ENCODE results near the gene BRSK2.
"Not testable (repeated sequence)": the region's sequence is repeated elsewhere in the genome, so short reads cannot be mapped to it uniquely, and the experiment has no call there.

The BRSK2 gene

DNA sequence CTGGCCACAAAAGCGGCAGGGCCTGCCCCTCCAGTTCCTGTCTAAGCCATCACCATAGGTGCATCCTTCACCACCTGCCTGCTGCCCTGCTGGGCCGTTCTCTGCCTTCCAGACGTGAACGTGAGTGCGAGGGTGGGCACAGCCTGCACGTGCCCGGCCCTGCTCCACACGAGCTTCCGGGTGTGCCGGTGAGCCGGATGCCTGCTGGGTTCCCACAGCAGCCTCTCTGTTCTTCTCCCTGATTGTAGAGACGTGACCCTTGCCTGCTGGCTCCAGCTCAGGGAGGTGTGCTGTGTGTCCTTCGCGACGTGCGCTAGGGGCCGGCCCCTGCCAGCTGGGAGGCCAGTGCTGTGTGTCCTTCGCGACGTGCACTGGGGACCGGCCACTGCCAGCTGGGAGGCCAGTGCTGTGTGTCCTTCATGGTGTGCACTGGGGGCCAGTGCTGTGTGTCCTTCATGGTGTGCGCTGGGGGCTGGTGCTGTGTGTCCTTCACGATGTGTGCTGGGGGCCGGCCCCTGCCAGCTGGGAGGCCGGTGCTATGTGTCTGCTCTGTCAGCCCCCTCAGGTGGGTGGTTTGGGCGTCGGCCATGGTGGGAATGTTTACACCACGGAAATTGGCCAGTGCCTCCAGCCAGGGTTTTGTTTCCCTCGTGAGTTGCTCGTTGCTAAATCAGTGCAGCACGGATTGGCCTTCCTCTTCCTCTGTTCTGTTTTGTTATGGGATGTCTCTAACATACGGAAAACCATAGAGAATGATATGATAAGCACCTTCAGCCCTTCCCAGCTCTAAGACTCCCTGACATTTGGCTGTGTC is 35.4 kb upstream of the BRSK2 start:
- DNase-seq = no peak

DNA sequence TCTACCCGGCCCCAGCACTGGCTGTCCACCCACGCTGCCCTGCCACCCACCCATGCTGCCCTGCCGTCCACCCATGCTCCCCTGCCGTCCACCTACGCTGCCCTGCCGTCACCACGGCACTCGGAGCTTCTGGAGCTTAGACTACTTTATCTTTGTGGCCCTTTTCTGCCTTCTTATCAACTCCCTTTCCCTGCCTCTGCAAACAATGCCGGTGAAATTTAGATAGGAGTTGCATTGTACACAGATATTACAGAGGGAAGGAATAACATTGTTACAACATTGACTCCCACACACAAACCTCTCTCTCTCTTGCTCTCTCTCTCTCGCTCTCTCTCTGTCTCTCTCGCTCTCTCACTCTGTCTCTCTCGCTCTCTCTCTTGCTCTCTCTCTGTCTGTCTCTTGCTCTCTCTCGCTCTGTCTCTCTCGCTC is 33.7 kb upstream of the BRSK2 start:
- no peak for DNase-seq

- DNase-seq = no peak
Observed at GRCh38 chr11:1356478-1356960, 33.2 kb upstream of the BRSK2 start.

DNA sequence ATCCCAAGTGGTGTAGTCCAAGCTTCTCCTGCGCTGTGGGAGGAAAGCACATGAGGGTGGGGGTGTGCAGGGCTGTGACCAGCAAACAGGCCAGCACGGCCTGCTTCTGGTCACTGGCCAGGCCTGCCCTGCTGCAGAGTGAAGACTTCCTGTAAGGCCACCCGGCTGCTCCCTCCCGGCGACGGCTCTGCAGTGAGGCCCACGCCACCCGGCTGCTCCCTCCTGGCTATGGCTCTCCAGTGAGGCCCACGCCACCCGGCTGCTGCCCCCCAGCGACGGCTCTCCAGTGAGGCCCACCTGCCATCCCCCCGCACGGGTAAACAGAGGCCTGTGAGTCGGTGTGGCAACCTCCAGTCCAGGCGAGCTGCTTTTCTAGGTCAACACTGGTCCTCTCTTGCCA is 31.4 kb upstream of the BRSK2 start:
- DNase-seq = no peak

DNA sequence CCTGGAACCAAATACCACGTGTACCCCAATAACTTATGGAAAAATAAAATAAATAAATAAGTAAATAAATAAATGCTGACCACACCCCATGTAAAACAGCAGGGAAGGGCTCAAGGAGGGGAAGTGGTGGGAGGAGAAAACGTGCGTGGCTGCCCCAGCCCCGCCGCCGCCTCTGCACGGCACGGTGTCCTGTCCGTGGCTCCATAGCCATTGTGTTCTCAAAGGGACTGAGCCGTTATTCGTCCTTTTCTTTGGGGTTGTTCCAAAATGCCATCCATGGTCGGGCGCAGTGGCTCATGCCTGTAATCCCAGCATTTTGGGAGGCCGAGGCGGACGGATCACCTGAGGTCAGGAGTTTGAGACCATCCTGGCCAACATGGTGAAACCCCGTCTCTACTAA is 30.8 kb upstream of the BRSK2 start:
- not testable (repeated sequence) for DNase-seq

- no peak for DNase-seq
Observed at GRCh38 chr11:1359556-1359955, 30.2 kb upstream of the BRSK2 start.

- no peak for DNase-seq
Observed at GRCh38 chr11:1360181-1360834, 29.4 kb upstream of the BRSK2 start.

DNA sequence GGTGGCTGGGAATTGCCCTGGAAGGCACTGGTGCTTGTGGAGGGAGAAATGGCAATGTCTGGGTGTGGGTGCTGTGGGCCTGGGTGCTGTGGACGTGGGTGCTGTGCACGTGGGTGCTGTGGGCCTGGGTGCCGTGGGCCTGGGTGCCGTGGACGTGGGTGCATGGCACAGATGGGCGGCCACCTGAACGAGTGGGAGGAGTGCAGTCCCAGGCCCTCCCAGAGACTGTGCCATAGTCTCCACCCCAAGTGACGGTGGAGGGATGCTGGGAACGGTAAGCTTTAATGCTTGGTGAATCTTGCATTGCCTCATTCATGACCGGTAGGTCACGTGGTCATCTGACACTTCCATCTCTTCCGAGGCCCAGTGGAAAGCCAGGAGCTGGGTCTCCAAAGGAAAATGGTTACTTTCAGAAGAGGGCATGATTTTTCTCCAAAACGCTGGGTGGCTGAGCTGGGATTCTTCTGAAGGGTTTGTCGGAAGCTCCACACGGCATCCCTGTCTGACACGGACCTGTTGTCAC is 28.8 kb upstream of the BRSK2 start:
- no peak for DNase-seq

DNA sequence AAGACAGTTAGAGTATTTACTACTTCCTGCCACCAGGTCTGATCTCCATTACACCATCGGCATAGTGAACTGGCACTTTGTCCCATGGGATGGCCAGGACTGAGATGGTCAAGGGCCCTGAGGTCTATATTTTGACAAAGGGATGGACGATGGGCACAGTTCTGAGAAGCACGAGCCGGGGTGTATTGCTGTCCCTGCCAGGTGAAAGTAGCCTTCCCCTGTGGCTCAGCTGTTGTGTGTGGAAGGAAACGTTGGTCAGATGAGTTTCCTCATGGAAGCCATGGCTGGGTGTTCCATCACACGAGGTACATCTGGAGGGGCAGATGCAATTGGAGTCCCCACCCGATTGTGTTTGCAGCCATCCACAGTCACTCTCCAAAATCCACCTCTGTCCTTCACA is 27.9 kb upstream of the BRSK2 start:
- no peak for DNase-seq

GRCh38 chr11:1367721-1368120 is 22.0 kb upstream of the BRSK2 start:
- no peak for DNase-seq

DNA sequence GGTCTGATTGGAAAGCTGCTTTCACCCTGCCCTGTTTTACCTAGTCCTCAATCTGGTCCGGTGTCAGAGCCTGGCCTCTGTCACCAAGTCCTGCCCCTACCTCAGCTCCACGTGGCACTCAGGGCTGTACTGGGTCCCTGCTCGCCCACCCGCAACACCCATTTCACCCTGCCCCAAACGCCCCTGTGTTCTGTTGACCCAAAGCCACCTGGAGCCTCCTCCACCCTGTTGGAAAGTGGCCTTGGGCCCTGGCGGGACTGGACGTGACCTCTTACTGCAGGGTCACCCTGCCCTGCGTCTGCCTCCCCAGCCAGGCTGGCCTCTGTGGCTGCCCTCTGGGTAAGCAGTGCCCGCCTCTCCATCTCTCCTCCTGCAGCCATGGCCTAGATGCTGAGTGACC is 21.5 kb upstream of the BRSK2 start:
- DNase-seq = no peak

- no peak for DNase-seq
Observed at GRCh38 chr11:1368966-1369365, 20.8 kb upstream of the BRSK2 start.

GRCh38 chr11:1369371-1370005 is 20.2 kb upstream of the BRSK2 start:
- no peak for DNase-seq

DNA sequence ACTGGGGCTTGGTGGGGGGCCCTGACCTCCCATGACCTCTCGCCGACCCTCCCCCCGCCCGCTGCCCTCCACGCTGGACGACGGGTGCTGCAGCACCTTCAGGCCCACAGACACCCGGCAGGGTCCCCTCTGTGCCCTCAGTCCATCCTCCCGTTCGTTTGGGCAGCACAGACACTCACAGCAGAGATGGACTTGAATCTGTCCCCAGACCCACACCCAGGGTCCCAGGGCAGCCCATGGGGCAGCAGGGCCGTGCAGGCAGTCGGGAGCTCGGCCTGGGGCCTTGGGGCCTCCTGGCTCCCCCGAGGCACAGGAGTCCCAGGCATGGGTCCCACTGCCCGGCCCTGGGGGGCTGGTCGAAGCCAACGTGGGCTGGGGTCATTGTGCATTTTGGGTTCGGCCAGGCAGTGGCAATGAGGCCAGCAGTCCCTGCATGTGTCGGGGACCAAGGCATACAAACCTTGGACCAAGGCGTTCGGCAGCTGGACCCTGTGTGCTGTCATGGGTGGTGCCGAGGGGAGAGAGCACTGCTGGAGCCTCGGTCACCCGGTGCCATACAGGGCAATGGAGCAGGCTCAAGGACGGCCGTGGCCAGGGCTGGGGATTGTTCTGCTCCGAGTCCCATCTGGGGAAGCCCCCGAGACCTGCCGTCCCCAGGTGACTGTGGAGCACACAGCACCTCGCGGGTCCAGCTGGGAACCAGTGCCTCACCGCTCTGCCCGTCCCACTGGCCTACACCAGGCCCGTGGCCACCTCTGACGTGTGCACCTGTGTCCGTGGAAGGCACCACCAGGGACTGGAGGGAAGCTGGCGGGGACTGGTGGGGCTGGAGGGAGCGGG is 19.3 kb upstream of the BRSK2 start:
- no peak for DNase-seq

DNA sequence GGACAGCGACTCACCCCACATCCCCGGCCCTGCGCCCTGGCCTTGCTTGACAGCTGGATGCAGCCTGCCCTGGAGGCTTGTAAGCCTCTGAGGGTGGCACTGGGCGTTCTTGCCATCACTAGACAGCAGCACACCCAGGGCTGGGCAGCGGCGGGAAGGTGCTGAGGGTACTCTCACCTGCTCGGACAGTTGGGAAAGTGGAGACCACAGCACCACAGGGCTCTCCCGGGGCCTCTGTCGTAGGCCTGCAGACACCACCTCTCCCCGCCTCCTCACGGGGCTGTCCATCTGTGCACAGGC is 18.8 kb upstream of the BRSK2 start:
- DNase-seq = no peak

GRCh38 chr11:1371377-1371776 is 18.4 kb upstream of the BRSK2 start:
- no peak for DNase-seq

DNA sequence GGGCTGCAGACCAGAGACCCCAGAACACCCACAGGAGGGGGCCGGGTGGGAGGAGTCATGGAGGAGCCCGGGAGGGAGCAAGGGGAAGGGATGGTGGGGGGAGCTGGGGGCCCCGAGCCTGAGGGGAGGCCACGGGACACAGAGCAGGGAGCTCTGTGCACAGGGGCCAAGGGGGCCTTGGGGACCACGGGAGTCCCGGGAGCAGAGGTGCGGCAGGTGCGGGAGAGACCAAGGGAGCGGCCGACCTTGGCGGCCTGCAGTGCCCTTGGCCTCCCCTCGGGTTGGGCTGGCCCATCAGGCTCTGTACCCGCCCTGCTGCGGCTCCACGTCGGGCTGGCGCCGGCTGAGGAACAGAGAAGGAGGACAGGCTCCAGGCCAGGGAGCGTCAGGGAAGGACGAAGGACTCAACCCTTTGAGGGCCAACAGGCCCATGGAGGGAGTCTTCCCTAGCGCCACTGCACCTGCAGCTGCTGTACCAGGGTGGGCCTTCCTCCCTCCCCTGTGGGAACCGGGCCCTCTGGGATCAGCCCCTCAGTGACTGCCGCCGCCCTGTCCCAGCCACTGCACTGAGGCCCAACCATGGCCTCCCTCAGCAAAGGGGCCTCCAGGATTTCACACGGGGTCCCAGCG is 17.8 kb upstream of the BRSK2 start:
- DNase-seq = no peak

GRCh38 chr11:1372660-1373059 is 17.1 kb upstream of the BRSK2 start:
- DNase-seq = no peak

GRCh38 chr11:1373536-1374214 is 16.1 kb upstream of the BRSK2 start:
- no peak for DNase-seq

- no peak for DNase-seq
Observed at GRCh38 chr11:1375161-1375954, 14.4 kb upstream of the BRSK2 start.

GRCh38 chr11:1375955-1376258 is 13.8 kb upstream of the BRSK2 start:
- no peak for DNase-seq
